Measurements from ENCODE around the gene CCDC24. TPM values are rescaled to one million over a fixed set of nuclear protein-coding genes. Genes with fewer than 3 reads are reported as not detected.

Gene CCDC24
- total and polyA plus RNA-seq, 9 of the 15 experiments (the other 6 are each of a cell fraction or from before 2014, with no cell fraction given) = 0.31 to 4.5 (median 1.5) TPM

- TF ChIP-seq, protein P1, sequence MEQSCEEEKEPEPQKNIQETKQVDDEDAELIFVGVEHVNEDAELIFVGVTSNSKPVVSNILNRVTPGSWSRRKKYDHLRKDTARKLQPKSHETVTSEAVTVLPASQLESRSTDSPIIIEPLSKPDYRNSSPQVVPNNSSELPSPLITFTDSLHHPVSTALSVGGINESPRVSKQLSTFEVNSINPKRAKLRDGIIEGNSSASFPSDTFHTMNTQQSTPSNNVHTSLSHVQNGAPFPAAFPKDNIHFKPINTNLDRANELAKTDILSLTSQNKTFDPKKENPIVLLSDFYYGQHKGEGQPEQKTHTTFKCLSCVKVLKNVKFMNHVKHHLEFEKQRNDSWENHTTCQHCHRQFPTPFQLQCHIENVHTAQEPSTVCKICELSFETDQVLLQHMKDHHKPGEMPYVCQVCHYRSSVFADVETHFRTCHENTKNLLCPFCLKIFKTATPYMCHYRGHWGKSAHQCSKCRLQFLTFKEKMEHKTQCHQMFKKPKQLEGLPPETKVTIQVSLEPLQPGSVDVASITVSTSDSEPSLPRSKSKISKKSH (CRISPR knock-in tag; IDR thresholded peaks at IDR 0.05) = no peak
- peak; percentile 100 for TF ChIP-seq TOE1 (IDR thresholded peaks at IDR 0.05; ENCODE audit: borderline replicate concordance)
- peak; percentile 95; the same call in 1 of the 2 replicates for TF ChIP-seq TOE1 (CRISPR knock-in tag; IDR thresholded peaks at IDR 0.05; ENCODE audit: borderline replicate concordance, low read depth)
- TF ChIP-seq BHLHE40 (IDR thresholded peaks at IDR 0.05; ENCODE audit: low read length) = peak; percentile 92
- no peak for TF ChIP-seq SMAD2 (IDR thresholded peaks at IDR 0.05; ENCODE audit: low read depth, low read length)
- TF ChIP-seq HDAC1 (IDR thresholded peaks at IDR 0.05) = peak in 1 of 2 experiments; percentile 71; a peak in 1 of 4 replicates
- TF ChIP-seq PCBP2 (IDR thresholded peaks at IDR 0.05; ENCODE audit: low read depth, low read length, poor library complexity, severe bottlenecking) = no peak
- TF ChIP-seq, protein P2, sequence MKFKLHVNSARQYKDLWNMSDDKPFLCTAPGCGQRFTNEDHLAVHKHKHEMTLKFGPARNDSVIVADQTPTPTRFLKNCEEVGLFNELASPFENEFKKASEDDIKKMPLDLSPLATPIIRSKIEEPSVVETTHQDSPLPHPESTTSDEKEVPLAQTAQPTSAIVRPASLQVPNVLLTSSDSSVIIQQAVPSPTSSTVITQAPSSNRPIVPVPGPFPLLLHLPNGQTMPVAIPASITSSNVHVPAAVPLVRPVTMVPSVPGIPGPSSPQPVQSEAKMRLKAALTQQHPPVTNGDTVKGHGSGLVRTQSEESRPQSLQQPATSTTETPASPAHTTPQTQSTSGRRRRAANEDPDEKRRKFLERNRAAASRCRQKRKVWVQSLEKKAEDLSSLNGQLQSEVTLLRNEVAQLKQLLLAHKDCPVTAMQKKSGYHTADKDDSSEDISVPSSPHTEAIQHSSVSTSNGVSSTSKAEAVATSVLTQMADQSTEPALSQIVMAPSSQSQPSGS (CRISPR knock-in tag; IDR thresholded peaks at IDR 0.05) = no peak; the same call in 1 of the 2 replicates
- TF ChIP-seq SREBF1 (IDR thresholded peaks at IDR 0.05; ENCODE audit: borderline replicate concordance, low read depth, low read length) = peak; percentile 81
- peak; percentile 29; the same call in 1 of the 2 replicates for TF ChIP-seq HDAC2 (IDR thresholded peaks at IDR 0.05)
- peak; percentile 43; the same call in 1 of the 2 replicates for TF ChIP-seq FOXJ2 (tag; IDR thresholded peaks at IDR 0.05)
- peak; percentile 40 to 87 for TF ChIP-seq AFF1 (IDR thresholded peaks at IDR 0.05; ENCODE audit: low read depth in 1 of 2, partially characterized antibody in 2 of 2)
- no peak for TF ChIP-seq NFXL1 (CRISPR knock-in tag; IDR thresholded peaks at IDR 0.05)
- TF ChIP-seq, protein P3, sequence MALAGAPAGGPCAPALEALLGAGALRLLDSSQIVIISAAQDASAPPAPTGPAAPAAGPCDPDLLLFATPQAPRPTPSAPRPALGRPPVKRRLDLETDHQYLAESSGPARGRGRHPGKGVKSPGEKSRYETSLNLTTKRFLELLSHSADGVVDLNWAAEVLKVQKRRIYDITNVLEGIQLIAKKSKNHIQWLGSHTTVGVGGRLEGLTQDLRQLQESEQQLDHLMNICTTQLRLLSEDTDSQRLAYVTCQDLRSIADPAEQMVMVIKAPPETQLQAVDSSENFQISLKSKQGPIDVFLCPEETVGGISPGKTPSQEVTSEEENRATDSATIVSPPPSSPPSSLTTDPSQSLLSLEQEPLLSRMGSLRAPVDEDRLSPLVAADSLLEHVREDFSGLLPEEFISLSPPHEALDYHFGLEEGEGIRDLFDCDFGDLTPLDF (CRISPR knock-in tag; IDR thresholded peaks at IDR 0.05) = peak; percentile 90
- TF ChIP-seq XRCC4 (IDR thresholded peaks at IDR 0.05; ENCODE audit: extremely low read depth, insufficient read depth, insufficient read length) = no peak
- no peak for TF ChIP-seq ZC3H4 (CRISPR knock-in tag; IDR thresholded peaks at IDR 0.05; ENCODE audit: borderline replicate concordance)
Measured at GRCh38 chr1:43974443-43975248, 16.8 kb upstream of the CCDC24 start, which contains the start of gene ATP6V0B (continued).
